Dermis blood vessel endothelial cell (primary cell): Measurements from ENCODE around the gene PRXL2B. TPM values are rescaled to one million over a fixed set of nuclear protein-coding genes. Genes with fewer than 3 reads are reported as not detected.
A peak's percentile ranks its signal among the peaks of the same experiment; 100 is the strongest.

ENCODE experiments used
- DNase-seq: peaks from one replicate; pipeline ENCODE4 v3.0.0; 2010
- total RNA-seq: library from RNA; depleted of rRNA; stranded (reverse); fragments of >200 nt; gene quantifications from 2 replicates; pipeline ENCODE4 v1.2.3, GENCODE V29; 2014

The PRXL2B gene
- total RNA-seq, 1 donor from 2014 or later, result 63.0 TPM

DNA sequence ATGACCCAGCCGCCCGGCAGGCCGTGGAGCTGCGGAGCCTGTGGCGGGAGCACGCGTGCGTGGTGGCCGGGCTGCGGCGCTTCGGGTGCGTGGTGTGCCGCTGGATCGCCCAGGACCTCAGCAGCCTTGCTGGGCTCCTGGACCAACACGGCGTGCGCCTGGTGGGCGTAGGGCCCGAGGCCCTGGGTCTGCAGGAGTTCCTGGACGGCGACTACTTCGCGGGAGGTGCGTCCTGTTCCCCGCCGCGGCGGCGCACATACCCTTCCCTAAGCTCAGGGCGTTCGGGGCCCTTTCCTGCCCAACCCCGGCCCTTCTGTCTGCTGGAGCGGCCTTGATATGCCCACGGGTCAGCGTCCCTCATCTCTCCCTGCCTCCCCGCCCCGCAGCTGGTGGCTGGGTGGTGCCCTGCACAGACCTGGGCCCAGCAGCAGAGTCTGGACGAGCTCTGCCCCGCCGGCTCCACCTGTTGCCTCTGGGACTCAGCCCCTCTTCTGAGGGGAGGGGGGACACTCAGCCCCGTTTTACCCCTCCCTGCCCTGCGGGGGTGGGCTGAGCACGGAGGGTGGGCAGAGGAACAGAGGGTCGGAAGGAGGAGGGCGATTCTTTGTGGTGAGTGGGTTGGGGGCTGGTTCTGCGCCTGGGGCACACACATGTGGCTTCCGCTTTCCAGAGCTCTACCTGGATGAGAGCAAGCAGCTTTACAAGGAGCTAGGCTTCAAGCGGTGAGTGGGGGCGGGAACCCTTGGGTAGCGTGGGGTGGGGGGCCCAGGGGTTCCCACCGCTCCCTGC, 688 bp downstream of the PRXL2B start:
- DNase-seq, result peak; percentile 50

DNA sequence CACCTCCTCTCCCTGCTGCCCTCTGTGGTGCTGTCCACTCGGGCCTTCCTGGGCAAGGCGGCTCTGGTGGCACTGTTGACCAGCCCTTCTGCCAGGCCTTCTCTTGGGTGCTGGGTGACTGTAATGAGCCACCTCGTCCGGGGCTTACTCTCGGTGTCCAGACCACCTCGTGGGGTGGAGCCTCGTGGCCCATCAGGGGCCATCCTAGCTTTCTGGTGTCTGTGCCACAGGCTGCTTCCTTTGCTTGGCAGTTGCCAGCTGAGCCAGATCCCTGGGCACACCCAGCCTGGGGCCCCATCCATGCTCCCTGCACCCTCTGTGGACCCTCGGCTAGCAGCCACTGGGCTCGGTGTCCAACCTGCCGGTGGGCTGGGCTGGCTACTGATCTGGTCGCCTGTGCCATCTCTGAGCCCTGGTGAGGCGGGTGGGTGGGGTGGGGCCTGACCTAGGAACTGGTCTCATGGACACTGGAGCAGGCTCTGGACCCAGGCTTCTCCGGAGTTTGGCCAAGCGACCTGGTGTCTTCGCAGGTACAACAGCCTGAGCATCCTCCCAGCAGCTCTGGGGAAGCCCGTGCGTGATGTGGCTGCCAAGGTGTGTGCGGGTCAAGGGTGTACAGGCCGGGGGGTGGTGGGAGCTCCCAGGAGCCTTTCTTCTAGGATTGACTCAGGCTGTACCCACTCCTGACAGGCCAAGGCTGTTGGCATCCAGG, 1.4 kb downstream of the PRXL2B start:
- DNase-seq, result no peak

DNA sequence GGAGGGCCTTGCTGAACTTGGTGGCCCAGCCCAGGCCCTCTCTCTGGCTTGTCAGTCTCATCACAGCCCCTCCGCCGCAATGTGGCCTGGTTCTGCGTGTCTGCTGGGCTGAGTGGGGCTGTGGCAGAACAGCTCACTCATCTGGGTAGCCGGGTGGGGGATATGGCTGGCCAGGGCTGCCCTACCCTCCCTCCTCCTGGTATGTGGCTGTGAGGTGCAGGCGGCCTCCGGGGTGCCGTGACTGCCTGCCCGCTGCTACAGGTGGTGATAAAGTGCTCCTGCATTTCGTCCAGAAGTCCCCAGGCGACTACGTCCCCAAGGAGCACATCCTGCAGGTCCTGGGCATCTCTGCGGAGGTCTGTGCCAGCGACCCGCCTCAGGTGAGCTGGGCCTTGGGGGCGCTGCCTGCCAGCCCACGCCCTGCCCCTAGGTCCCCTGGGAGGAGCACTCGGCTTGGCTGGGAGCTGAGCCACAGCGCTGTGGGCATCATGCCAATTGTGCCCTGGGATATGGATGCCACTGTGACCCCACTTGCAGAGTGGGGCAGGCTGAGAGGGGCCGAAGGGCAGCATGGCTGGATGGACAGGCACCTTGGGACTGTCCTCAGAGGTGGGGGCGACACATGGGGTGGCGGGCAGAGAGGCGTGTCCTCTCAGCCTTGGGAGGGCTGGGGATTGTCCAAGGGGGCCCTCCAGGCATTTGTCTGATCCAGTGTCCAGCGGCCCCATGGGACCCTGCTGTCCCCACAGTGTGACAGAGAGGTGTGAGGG, 2.3 kb downstream of the PRXL2B start:
- no peak for DNase-seq

DNA sequence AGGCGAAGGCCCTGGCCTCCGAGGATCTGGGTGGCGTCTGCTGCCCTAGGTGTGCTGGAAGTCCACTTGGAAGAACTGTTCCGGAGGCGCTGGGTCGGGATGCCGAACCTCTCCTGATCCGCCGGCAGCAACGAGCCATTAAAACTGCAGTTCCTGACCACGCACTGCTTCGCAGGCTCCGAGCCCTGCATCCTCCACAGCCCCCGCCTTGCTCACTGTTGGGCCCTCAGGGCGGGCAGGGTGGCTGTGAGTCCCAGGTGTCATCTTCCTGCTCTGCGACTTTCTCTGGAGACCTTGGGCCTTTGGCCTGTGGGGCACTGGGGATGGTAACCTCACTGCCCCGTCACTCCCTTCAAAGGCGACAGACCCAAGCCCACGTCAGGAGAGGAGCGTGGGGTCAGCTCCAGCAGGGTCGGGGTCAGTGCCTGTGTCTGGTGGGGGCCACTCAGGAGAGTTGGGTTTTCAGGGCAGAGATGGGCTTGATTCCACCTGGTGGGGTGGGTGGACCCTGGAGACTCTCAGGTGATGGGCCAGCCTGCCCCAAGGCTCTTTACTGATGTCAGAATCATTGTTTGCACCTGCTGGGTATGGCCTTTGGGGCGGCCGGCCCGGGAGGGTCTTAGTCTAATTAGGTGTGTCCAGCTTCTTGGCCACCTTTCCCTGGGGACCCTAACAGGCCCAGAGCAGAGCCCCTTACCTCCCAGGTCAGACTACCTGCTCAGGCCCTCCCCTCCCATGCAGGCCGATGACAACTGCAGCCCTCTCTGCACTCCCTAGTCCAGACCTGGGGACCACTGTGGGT, 3.1 kb downstream of the PRXL2B start:
- DNase-seq, result no peak

DNA sequence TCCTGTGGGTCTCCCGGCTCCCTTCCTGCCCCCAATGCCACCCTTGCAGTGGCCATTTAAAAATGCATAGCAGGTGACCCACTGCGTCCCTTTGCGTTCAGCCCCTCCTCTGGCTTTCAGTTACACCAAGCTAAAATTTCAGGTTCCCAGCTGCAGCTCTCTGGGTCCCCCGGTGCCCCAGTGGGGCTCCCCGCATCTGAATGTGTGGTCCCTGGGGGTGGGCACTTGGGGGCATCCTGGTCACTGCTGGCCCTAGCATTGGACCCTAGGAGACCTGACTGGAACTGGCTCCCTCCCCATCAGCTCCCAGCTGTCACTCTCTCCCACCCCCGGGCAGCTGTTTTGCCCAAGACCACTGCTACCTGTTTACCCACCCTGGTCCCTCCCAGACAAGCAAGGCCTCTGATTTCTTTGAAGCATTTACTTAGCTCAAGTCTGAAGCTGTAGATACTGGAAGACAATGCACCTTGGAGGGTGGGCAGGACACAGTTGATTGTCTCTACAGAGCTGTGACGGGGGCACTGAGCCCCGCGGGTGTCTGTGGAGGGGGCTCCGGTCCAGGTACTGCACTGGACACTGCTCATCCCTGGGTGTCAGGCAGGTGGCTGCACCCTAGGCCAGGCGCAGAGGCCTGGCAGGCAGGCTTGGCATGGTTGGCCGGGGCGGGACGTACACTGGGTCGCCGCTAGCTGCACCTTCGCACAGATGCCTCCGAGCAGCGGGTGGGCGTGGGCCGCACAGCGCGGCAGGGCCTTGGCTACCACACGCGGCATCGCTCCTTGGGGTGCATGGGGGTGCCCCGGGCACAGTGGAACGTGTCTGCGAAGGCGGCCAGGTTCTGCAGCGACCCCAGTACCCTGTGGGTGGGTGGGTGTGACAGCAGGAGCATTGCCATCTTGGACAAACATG, 3.9 kb downstream of the PRXL2B start:
- no peak for DNase-seq

DNA sequence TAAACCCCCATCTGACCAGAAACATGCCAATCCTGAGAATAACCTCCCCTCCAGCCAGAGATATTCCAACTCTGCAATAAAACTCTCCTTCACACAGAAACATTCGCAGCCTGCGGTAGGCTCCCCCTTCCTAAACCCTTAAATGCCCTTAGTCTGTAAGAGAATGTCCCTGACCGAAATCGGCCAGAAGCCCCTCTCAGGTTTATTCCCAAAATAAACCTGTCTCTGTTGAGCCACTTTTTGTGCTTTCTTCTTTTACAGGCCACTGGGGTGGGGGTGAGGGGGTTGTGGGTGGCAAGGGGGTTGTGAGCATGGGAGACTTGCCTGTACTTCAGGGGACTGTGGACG, 4.6 kb downstream of the PRXL2B start:
- no peak for DNase-seq

DNA sequence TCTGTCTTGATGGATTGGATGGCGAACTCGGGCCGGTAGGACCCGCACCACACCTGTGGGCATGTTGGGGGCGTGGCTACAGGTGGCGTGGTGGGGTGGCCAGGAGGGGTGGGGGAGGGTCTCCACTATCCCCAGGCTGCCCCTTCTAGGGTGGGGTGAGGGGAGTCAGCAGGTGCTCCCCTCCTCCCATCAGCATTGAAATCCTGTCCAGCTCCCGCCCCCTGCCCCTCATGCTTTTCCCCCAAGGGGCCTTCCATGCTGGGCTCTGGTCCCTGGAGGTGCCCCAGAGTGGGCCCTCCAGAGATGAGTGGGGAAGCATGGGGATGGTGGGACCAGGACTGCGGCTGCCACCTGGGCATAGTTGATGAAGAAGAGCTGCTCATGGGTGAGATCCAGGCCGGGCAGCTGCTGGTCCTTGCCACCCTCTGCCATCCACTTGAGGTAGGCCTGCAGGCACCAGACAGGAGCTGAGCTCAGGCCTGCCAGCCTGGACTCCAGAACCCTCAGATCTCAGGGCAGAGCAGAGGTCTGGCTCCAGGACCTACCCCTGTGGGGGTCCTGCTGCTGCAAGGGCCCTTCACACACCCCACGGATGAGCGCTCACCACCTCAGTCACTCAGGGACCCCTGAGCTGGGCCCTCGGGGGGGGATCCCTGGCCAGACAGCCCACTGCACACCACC, 5.1 kb downstream of the PRXL2B start:
- no peak for DNase-seq

DNA sequence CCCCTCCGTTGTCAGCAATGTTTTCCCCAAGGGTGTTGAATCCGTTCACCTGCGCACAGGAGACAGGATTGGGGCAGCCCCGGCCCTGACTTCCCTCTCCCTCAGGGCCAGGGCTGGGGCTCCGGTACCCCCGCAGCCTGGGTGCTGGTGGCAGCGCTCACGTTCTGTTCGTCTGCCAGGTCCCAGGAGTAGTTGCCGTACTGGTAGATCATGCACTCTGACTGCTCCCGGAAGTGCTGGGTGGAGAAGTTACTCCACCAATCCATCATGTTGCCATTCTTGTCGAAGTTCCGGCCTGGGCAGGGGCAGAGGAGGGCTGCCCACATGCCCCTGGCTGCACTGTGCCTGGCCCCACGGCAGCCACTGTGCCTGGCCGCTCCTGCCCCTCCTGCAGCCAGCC, 6.1 kb downstream of the PRXL2B start:
- no peak for DNase-seq

DNA sequence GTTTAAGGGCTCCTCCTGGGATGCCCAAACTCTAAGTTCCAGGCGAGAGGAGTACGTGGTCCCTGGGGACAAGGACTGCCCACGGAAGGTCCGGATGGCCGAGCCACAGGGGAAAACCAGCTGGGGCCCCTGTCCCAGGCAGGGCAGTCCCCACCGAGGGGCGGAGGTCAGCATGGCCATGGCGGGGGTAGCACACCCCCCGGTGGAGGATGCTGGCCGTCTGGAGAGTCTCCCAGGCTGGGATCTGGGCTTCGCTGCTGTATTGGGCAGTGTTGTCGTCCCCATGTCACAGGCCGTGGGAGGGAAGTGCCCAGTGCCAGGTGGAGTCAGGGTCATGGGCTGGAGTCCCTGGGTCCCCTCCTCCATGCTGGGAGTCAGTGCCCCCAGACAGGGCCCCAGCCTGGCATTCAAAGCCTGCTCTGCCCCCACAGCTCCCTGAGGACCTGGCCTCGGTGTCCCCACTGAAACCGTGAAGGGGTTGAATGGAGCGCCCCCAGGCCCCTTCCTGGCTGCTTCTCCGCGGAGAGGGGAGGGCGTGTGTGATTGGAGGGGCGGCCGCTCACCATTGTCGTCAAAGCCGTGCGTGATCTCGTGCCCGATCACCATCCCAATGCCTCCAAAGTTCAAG, 6.8 kb downstream of the PRXL2B start:
- DNase-seq, result no peak

DNA sequence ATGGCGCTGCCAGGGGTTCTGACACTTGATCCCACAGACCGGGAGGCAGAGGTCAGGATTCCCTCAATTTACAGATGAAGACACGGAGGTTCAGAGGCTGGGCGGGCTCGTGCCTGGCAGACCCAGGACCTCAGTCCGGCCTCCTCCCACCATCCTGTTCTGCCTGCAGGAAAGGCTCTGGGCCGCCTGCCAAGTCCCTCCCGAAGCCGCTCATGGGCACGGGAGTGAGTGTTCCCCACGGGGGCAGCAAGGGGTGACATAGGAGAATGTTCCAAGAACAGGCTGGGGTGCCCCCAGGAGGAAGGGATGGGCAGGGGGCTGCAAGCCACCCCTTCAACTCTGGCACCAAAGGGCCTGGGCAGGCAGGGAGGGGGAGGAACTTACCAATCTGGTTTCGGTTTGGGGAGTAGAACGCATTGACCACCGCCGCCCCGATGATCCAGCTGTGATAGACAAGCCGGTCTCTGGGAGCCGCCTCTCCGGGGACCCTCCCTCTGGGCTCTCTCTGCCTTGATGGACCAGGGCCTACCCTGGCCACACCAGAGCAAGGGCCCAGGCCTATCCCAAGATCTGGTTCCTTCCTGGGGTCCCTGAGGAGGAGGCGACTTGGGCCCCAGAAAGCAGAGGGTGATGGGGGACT, 7.5 kb downstream of the PRXL2B start:
- peak; percentile 69 for DNase-seq

DNA sequence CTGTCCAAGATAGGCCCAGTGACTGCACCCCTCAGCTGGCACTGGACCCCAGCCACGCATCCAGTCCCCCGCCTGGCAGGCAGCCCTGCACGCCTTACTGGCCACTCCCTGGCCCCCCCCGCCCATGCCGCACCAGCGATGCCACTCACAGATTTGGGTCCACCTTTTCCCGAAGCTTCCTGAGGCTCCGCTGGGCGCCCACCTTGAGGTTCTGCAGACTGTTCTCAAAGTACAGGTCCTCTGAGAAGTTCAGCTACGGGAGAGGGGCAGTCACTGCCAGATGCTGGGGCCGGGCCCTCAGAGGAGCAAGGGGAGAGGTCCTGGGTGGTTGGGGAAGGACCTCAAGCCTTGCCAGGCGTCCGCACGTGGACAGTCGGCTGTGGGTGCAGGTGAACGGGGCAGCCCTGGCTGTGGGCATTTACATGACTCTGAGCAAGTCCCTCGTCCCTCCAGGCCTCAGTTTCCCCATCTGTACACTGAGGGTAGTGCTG, 8.1 kb downstream of the PRXL2B start:
- no peak for DNase-seq

DNA sequence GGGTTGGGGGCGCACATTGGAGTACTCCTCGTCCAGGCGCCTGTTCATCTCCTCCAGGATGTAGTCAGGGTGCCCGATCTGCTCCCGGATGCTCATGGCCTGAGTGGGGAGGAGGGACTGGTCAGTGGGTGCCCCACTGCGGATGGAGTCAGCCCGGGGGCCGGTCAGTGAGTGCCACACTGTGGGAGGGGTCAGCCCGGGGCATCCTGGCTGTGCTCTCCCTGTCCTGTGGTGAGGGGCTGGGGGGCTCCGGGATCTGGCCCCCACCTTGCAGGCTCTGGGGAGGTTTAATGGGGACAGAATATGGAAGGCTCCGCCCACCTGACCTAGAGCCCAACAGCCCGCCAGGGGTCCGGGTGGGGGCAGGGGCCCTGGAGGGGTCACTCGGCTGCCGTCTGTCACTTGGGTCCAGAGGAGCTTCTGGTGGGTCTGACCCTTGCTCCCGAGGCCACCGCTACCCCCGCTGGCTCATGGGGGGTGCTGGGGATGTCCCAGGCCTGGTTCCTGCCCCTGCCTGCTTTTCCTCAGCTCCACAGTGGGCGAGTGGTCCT, 8.8 kb downstream of the PRXL2B start:
- DNase-seq, result no peak

DNA sequence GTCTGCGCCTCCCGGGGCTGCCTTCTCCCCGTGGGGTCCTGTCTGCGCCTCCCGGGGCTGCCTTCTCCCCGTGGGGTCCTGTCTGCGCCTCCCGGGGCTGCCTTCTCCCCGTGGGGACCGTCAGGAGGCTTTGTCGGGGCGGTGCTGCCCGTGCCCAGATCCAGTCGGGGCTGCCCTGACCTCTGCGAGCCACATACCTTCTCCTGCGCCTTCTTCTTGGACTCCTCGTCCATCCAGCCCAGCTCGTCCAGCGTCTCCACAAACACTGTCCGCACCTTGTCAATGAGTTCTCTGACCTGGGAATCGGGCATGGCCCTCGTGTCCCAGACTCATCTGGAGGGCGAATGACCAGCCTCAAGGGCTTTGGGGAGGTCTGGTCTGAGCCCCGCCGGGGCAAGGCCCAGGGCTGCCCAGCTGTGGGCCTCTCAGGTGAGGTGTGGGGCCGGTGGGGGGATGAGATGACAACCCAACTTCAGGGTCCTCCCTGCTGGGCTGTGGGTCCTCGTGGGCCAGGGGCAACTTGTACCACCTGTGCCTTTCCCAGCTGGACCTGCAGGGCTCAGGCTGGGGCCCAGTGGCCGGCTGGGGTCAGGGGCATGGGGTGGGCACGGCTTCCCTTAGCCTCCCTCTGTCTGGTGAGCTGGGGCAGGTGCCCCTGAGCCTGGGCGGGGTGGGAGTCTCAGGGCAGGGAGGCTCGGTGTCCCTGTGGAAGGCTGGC, 9.4 kb downstream of the PRXL2B start:
- no peak for DNase-seq

DNA sequence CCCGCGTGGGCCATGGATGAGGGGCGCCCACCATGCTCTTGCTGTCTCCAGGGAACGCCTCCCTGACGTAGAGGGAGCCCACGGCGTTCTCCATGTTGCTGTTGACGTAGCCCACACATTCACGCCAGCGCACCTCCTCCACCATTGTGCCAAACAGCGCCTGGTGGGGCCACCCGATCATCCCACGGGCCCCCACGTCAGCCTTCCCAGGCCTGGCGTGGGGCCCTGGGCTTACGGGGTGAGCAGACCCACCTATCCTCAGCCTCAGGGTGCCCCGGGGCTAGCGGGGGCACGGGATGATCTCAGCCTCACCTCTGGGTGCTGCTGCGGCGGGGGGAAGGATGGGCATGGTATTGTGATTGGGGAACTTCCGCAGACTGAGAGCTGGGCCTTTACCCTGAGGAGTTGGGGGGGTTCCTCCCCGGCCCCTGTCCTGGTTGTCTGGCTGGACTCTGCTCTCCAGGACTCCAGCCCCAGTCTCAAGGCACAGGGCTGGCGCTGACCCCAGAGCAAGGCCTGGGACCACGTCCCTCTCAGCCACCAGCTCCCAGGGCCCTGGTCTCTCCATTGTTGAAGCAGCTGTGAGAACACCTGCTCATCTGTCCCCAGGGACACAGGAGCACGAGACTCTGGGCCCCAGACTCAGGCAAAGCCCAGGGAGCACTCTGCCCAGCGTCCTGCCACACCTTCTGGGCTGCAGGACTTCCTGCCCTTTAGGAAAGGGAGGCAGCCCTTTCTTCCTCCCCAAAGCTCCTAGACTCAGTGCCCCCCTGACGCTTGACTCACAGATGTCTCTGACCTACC, 10.2 kb downstream of the PRXL2B start:
- no peak for DNase-seq

DNA sequence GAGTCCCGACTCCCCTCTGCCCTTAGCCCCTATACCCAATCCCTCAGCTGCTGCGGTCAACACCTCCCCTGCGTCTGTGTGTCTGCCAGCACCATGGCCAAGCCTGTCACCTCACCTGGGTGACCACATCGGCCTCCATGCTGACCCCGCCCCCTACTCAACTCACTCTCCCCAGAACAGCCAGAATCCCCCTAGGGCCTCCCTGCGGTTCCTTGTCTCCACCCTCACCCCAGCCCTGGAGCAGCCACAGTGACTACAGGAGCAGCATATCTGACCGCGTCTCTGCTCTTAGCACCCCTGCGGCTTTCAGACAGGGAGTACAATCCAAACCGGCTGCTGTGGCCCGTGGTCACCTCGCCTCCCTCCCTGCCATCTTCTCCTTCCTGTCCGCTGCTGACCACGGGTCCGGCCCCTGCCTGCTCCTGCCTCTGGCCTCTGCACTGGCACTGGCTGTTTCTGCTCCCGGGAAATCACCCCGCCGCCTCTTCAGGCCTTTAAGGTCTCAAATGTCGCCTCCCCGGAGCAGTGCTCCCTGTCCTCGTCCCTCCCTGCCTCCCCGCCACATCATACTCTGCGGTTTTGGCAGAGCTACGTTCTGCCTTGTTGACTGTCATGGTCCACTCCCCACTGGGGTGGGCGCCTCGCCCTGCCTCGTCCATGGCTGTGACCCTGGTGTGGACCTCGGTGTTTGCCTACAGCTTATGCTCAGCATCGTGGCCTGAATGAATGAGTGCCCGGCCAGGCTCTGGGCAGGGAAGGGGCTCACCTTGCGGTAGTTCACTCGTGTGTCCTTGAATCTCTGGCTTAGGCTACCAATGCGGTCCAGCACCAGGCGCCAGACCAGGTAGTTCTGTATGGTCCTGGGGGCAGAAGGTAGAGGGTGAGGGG, 11.1 kb downstream of the PRXL2B start:
- DNase-seq, result no peak

DNA sequence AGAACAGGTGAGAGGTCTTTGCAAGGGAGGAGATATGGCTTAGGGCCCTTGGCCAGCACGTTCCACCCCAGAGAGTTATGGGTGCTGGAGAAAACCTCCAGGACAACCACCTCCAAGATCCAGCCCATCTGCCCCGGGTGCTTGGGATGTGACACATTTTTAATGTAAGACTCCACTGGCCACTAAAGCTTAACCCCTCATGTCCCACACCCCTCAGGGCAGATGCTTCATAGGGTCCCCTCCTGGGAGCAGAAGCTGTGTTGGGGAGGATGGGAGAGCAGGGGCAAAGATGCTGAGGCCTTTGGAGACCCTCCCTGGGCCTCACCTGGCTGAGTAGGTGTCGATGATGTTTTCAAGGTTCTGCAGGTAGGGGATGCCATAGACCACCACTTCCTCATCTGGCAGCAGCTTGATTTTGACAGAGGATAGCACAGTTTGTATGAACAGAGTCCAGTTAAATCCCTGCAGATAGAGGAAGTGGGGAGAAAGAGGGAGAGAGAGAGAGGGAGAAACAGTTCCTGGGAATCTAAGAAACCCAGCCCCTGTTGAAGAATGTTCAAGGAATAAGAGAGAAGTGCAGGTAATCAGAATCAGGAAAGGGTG, 11.9 kb downstream of the PRXL2B start:
- no peak for DNase-seq
